PFSK-1 (cell line): ENCODE data around the gene MAP4K2.

ENCODE experiments used
- FOXP2 ChIP-seq: optimal IDR thresholded peaks from 2 replicates; pipeline ENCODE3; 2011; ENCODE audit warnings: borderline replicate concordance, control low read depth, inconsistent platforms; ENCODE audit not compliant: insufficient read depth; ENCODE audit errors: extremely low read length, extremely low read depth
- POLR2AphosphoS5 ChIP-seq: IDR thresholded peaks from 2 replicates; pipeline ENCODE4 v1.6.1; 2012; ENCODE audit warnings: low read depth, mild to moderate bottlenecking, control low read depth, low read length, moderate library complexity
- REST ChIP-seq, 2 experiments: IDR thresholded peaks; 2 replicates each; pipeline versions ENCODE4 v1.6.1 to v1.8.0; 2011 to 2012; ENCODE audit warnings: low read depth in 2 of 2, low read length in 2 of 2, control low read depth in 1 of 2, inconsistent platforms in 1 of 2, mild to moderate bottlenecking in 1 of 2, moderate library complexity in 1 of 2; ENCODE audit not compliant: insufficient read depth in 1 of 2
- SIN3A ChIP-seq: IDR thresholded peaks from 2 replicates; pipeline ENCODE4 v1.6.1; 2012; ENCODE audit warnings: mild to moderate bottlenecking, low read length, moderate library complexity, borderline replicate concordance; ENCODE audit not compliant: insufficient read depth
- TAF1 ChIP-seq: IDR thresholded peaks from 2 replicates; pipeline ENCODE4 v1.6.1; 2012; ENCODE audit warnings: low read length, control low read depth, borderline replicate concordance; ENCODE audit not compliant: insufficient read depth

MAP4K2 gene

GRCh38 chr11:64835616-64836447 is 32.8 kb upstream of the MAP4K2 start:
- no peak for TF ChIP-seq TAF1

- TF ChIP-seq SIN3A (no peak), REST (IDR thresholded peaks at IDR 0.05; ENCODE audit: insufficient read depth in 1 of 2, low read depth in 2 of 2, low read length in 2 of 2) (no peak), FOXP2 (no peak), TAF1 (no peak), POLR2AphosphoS5 (no peak)
Measured at GRCh38 chr11:64834723-64835615, 32.0 kb upstream of the MAP4K2 start.

GRCh38 chr11:64834031-64834722 is 31.2 kb upstream of the MAP4K2 start:
- no peak for TF ChIP-seq REST (IDR thresholded peaks at IDR 0.05; ENCODE audit: insufficient read depth in 1 of 2, low read depth in 2 of 2, low read length in 2 of 2)
- no peak for TF ChIP-seq POLR2AphosphoS5
- no peak for TF ChIP-seq SIN3A

GRCh38 chr11:64833509-64833908 is 30.5 kb upstream of the MAP4K2 start:
- TF ChIP-seq FOXP2, result no peak
- TF ChIP-seq POLR2AphosphoS5, result no peak
- no peak for TF ChIP-seq TAF1
- TF ChIP-seq SIN3A, result no peak
- no peak for TF ChIP-seq REST (IDR thresholded peaks at IDR 0.05; ENCODE audit: insufficient read depth in 1 of 2, low read depth in 2 of 2, low read length in 2 of 2)

GRCh38 chr11:64833198-64833502 is 30.1 kb upstream of the MAP4K2 start:
- TF ChIP-seq POLR2AphosphoS5 (no peak), FOXP2 (no peak), REST (IDR thresholded peaks at IDR 0.05; ENCODE audit: insufficient read depth in 1 of 2, low read depth in 2 of 2, low read length in 2 of 2) (no peak), SIN3A (no peak), TAF1 (no peak)
